Naive thymus-derived CD4-positive, alpha-beta T cell (primary cell): ENCODE measurements around the gene CD177. TPM values are rescaled to one million over a fixed set of nuclear protein-coding genes. Genes with fewer than 3 reads are reported as not detected.
A peak's percentile ranks its signal among the peaks of the same experiment; 100 is the strongest.
"Not testable (repeated sequence)": the region's sequence is repeated elsewhere in the genome, so short reads cannot be mapped to it uniquely, and the experiment has no call there.

Source experiments
- ATAC-seq: fragments of 150-1000 bp; cut with Tn5 transposase; 2 replicates; pipeline ENCODE4 v1.10.0; 2021; ENCODE audit warnings: mild to moderate bottlenecking, moderate library complexity
- CTCF ChIA-PET: fragments of 350-600 bp; sonication (Branson Sonifier 250); formaldehyde crosslinking; loops from one replicate; lab custom pipeline; 2021; ENCODE audit warnings: antibody characterized with exemption; lab: Charles Lee
- POLR2A ChIA-PET: fragments of 350-600 bp; sonication (Branson Sonifier 250); formaldehyde crosslinking; loops from one replicate; lab custom pipeline; 2021; ENCODE audit warnings: antibody characterized with exemption, inconsistent platforms; lab: Charles Lee
- DNase-seq, 9 donors: peaks; one replicate each; pipeline versions ENCODE4 v3.0.0 to v3.0.0-alpha.2; 2020 to 2022; ENCODE audit warnings: mixed read lengths in 1 of 9
- H3K27ac ChIP-seq: one replicate; pipeline ENCODE4 v1.7.0; 2013; ENCODE audit warnings: mild to moderate bottlenecking, low read depth, low read length, moderate library complexity
- H3K27me3 ChIP-seq, 2 donors: one replicate each; pipeline ENCODE4 v1.7.0; 2013; ENCODE audit warnings: low read length in 2 of 2, mild to moderate bottlenecking in 2 of 2, moderate library complexity in 2 of 2; ENCODE audit not compliant: control insufficient read depth in 2 of 2, insufficient read depth in 2 of 2
- H3K36me3 ChIP-seq, 3 experiments: 1 replicate in 2 of 3; 2 replicates in 1 of 3; pipeline ENCODE4 v1.7.0; 2013; ENCODE audit warnings: low read length in 3 of 3, mild to moderate bottlenecking in 3 of 3, moderate library complexity in 1 of 3; ENCODE audit not compliant: insufficient read depth in 3 of 3, control insufficient read depth in 2 of 3
- H3K4me1 ChIP-seq, 2 donors: one replicate each; pipeline ENCODE4 v1.7.0; 2013; ENCODE audit warnings: low read length in 2 of 2, mild to moderate bottlenecking in 2 of 2, moderate library complexity in 1 of 2; ENCODE audit not compliant: control insufficient read depth in 2 of 2, insufficient read depth in 2 of 2
- H3K4me3 ChIP-seq: 2 replicates; pipeline ENCODE4 v1.7.0; 2013; ENCODE audit warnings: mild to moderate bottlenecking, low read length
- H3K9me3 ChIP-seq, 3 experiments: 1 replicate in 2 of 3; 2 replicates in 1 of 3; pipeline ENCODE4 v1.7.0; 2013; ENCODE audit warnings: low read length in 3 of 3; ENCODE audit not compliant: control insufficient read depth in 2 of 3
- H3K27ac Mint-ChIP-seq, 9 donors: one replicate each; pipeline ENCODE4 v1.8.0; 2020 to 2022; ENCODE audit warnings: mixed read lengths in 9 of 9, mild to moderate bottlenecking in 8 of 9, moderate library complexity in 5 of 9, inconsistent platforms in 2 of 9
- H3K27me3 Mint-ChIP-seq, 5 donors: one replicate each; pipeline ENCODE4 v1.8.0; 2021 to 2022; ENCODE audit warnings: mixed read lengths in 5 of 5, mild to moderate bottlenecking in 1 of 5
- H3K36me3 Mint-ChIP-seq, 5 donors: one replicate each; pipeline ENCODE4 v1.8.0; 2020 to 2022; ENCODE audit warnings: mixed read lengths in 5 of 5, mild to moderate bottlenecking in 3 of 5, inconsistent platforms in 1 of 5
- H3K4me1 Mint-ChIP-seq, 7 donors: one replicate each; pipeline ENCODE4 v1.8.0; 2020 to 2022; ENCODE audit warnings: mixed read lengths in 7 of 7, mild to moderate bottlenecking in 3 of 7, inconsistent platforms in 1 of 7
- H3K4me3 Mint-ChIP-seq, 10 donors: one replicate each; pipeline ENCODE4 v1.8.0; 2020 to 2022; ENCODE audit warnings: mild to moderate bottlenecking in 10 of 10, mixed read lengths in 10 of 10, moderate library complexity in 6 of 10, inconsistent platforms in 2 of 10
- H3K9me3 Mint-ChIP-seq, 11 donors: one replicate each; pipeline ENCODE4 v1.8.0; 2020 to 2022; ENCODE audit warnings: mixed read lengths in 11 of 11, mild to moderate bottlenecking in 4 of 11, inconsistent platforms in 1 of 11, moderate library complexity in 1 of 11
- intact Hi-C, 2 donors: fragments of 100-400 bp; cut with micrococcal nuclease; formaldehyde crosslinking; loops; one replicate each; pipeline ENCODE4 v1.15.1; 2023
- polyA plus RNA-seq, 2 donors: library from polyadenylated mRNA; unstranded; fragments of 300-500 nt; fragmentation: Illumina TruSeq; gene quantifications; one replicate each; pipeline ENCODE4 v1.2.3, GENCODE V29; 2021
- total RNA-seq, 6 experiments: library from RNA in 5 of 6; stranded (reverse) in 5 of 6; gene quantifications; 1 replicate in 5 of 6; 2 replicates in 1 of 6; pipeline ENCODE4 v1.2.3 and lab custom pipeline; 2021 to 2026

CD177 gene
- total and polyA plus RNA-seq, 7 experiments from 2014 or later: not detected

DNA sequence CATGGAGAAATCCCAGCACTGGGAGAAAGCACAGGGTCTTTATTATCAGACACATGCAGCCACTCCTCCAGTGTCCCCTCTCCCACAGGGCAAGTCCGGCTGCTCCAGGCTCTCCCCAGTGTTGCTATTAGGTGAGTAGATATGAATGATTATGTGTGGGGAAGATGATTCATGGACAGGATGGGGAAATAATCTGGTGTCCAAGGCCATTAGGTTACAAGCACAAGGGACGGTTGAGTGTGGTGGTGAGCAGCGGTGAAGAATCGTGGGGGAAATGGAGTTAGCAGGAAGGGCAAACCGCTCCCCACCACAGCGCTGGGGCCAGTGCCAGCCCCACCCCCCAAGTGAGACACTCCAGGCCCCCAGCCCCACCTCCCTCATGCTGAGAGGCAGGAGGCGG is 19.0 kb downstream of the CD177 start:
- peaks cover 0 to 6% (median 0%) of the 10 kb centered on the region in 7 donors for H3K4me1 Mint-ChIP-seq

DNA sequence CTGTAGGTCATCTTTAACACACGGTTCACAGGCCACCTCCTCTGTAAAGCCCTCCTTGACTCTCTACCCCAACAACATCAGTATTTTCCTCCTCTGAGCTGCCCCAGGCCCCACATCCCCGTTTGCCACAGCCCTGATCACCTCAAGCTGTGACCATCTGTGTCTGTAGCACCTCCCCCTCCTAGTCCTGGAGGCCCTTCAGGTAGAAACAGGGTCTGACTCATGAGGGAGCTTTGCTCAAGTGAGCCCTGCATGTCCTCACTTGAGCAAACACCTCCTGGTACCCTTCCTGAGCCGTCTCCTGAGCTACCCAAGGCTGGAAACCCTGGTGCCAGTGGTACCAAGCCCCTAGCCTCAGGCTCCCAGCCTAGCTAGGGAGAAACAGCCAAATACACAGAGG is 24.1 kb downstream of the CD177 start:
- H3K9me3 ChIP-seq, H3K4me1 Mint-ChIP-seq: not testable (repeated sequence)

More for the DNA sequence above, 19.0 kb downstream of the CD177 start:
- no peak overlapping the region for H3K4me3 Mint-ChIP-seq
- ChIA-PET POLR2A (no interaction called here), CTCF (no interaction called here)
- DNase-seq (no peak), ATAC-seq (peak; percentile 36)
- Histone ChIP-seq H3K36me3 (no peaks in the 10 kb centered on the region), H3K4me1 (no peaks in the 10 kb centered on the region), H3K27ac (no peak overlapping the region), H3K4me3 (no peak overlapping the region), H3K9me3 (no peaks in the 10 kb centered on the region), H3K27me3 (no peaks in the 10 kb centered on the region)
- H3K27ac Mint-ChIP-seq: no peak overlapping the region
- H3K27me3 Mint-ChIP-seq: peaks cover 0 to 18% (median 6%) of the 10 kb centered on the region in 5 donors
- intact Hi-C loops: no loop called here
- H3K36me3 Mint-ChIP-seq: no peaks in the 10 kb centered on the region
- H3K9me3 Mint-ChIP-seq: no peaks in the 10 kb centered on the region

DNA sequence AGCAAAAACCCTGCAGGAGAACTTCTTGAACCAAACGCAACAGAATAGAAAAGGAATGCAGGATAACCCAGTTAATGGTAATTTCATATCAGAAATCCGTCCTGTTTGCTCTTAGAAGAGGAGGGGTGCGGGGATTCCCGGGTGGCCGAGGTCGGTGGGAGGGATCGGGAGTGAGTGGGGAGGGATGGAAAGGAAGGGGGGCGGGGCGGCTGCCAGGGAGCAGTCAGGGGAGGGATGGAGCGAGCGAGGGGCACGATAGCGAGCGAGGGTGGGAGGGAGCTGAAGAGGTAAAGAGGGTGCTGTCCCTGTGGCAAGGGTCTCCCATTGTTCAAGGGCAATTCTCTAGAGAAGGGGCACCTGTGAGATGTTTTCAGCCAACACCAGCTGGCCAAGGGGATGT is 26.5 kb downstream of the CD177 start:
- ATAC-seq (no peak), DNase-seq (no peak)
- CTCF ChIA-PET: no interaction called here
- H3K9me3 ChIP-seq: no peaks in the 10 kb centered on the region
- Mint-ChIP-seq H3K27me3 (peaks cover 0 to 8% (median 0%) of the 10 kb centered on the region in 5 donors), H3K36me3 (no peaks in the 10 kb centered on the region), H3K9me3 (no peaks in the 10 kb centered on the region), H3K27ac (no peak overlapping the region), H3K4me3 (no peak overlapping the region), H3K4me1 (no peaks in the 10 kb centered on the region)
- H3K36me3 ChIP-seq: no peaks in the 10 kb centered on the region
- no peaks in the 10 kb centered on the region for H3K4me1 ChIP-seq
- POLR2A ChIA-PET: no interaction called here
- intact Hi-C loops: no loop called here
- no peaks in the 10 kb centered on the region for H3K27me3 ChIP-seq
- no peak overlapping the region for H3K27ac ChIP-seq
- H3K4me3 ChIP-seq: no peak overlapping the region

More for the DNA sequence above, 24.1 kb downstream of the CD177 start:
- H3K4me1 ChIP-seq, H3K27me3 ChIP-seq, ATAC-seq, H3K27me3 Mint-ChIP-seq, H3K36me3 ChIP-seq, H3K9me3 Mint-ChIP-seq, H3K36me3 Mint-ChIP-seq, H3K4me3 ChIP-seq, intact Hi-C loops, DNase-seq, CTCF ChIA-PET, H3K27ac Mint-ChIP-seq, H3K27ac ChIP-seq, POLR2A ChIA-PET, H3K4me3 Mint-ChIP-seq: not testable (repeated sequence)

DNA sequence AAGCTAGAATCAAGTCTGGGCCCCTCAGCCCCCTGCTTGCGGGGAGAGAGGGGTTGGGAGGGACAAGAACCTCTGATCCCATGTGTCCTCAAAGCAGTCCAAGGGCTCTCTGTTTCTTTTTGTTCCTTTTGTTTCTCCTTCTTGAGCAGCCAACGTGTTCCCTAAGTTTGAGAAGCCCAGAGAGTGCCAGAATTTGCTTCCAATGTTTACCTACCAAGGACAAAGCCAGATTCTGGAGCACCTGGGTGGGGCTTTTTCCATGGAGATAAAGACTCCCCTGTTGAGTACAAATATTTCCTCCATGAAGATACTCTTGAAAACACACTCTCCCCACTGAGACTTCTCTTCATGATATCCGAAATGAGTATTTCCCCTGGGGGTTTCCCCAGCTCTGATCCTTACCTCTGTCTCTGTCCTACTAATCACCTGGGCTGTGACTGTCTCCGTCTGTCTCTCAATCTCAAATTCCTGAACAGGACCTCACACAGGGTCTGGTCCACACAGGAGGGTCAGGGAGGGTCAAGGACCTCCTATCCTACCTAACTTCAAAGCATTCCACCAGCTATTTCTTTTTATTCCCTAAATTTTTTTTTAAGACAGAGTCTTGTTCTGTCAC is 27.4 kb downstream of the CD177 start:
- Mint-ChIP-seq H3K4me1 (no peaks in the 10 kb centered on the region), H3K36me3 (peaks cover 0 to 2% (median 0%) of the 10 kb centered on the region in 5 donors), H3K27me3 (peaks cover 0 to 8% (median 0%) of the 10 kb centered on the region in 5 donors), H3K4me3 (no peak overlapping the region), H3K27ac (no peak overlapping the region), H3K9me3 (peaks cover 0 to 2% (median under 1%) of the 10 kb centered on the region in 11 donors)
- H3K27ac ChIP-seq: no peak overlapping the region
- ChIA-PET CTCF (no interaction called here), POLR2A (no interaction called here)
- DNase-seq (no peak), ATAC-seq (no peak)
- H3K9me3 ChIP-seq: no peaks in the 10 kb centered on the region
- no peaks in the 10 kb centered on the region for H3K36me3 ChIP-seq
- H3K4me1 ChIP-seq: no peaks in the 10 kb centered on the region
- H3K27me3 ChIP-seq: no peaks in the 10 kb centered on the region
- no peak overlapping the region for H3K4me3 ChIP-seq
- intact Hi-C loops: no loop called here

DNA sequence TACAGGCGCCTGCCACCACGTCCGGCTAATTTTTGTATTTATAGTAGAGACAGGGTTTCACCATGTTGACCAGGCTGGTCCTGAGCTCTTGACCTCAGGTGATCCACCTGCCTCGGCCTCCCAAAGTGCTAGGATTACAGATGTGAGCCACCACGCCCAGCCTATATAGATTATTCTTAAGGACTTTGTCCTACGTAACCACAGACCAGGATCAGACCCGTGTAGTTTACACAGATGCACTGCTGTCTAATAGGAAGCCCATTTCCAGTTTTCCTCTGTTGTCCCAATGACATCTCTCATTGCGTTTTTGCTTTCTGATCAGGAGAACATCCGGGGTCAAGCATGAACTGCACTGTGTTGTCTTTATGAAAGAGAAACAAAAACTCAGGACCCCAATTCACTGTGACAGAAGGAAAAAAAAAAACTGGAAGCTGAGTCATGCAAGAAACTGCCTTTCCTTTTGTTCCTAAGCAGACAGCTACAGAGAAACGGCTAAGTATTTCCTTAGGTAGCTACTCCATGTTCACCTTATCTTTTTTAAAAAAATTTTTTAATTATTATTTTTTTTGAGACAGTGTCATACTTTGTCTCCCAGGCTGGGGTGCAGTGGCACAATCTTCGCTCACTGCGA is 29.2 kb downstream of the CD177 start:
- H3K4me1 Mint-ChIP-seq, H3K27ac ChIP-seq, DNase-seq, H3K4me3 Mint-ChIP-seq, ATAC-seq, intact Hi-C loops, H3K36me3 ChIP-seq, POLR2A ChIA-PET, H3K27me3 ChIP-seq, H3K4me1 ChIP-seq, CTCF ChIA-PET, H3K4me3 ChIP-seq, H3K36me3 Mint-ChIP-seq, H3K27me3 Mint-ChIP-seq, H3K9me3 ChIP-seq: not testable (repeated sequence)
- peaks cover 0 to 11% (median 2%) of the 10 kb centered on the region in 11 donors for H3K9me3 Mint-ChIP-seq
- H3K27ac Mint-ChIP-seq: peak overlapping the region in 1 of 9 donors; percentile 46

DNA sequence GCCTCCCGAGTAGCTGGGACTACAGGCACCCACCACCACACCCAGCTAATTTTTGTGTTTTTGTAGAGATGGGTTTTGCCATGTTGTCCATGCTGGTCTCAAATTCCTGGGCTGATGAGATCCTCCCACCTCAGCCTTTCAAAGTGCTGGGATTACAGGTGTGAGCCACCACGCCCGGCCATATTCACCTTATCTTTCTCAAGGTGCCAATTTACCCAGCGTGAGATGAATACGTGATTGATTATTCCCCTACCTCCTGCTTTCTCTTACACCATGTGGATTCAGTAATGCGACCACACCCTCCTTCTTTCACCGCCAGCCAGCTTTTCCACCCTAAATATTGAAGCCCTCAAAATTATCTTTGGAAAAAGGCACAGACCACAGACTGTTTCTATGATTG is 29.8 kb downstream of the CD177 start:
- POLR2A ChIA-PET, H3K4me3 Mint-ChIP-seq, H3K27me3 Mint-ChIP-seq, H3K27ac ChIP-seq, H3K36me3 Mint-ChIP-seq, H3K4me1 ChIP-seq, H3K27me3 ChIP-seq, ATAC-seq, intact Hi-C loops, DNase-seq, H3K4me3 ChIP-seq, H3K9me3 ChIP-seq, H3K4me1 Mint-ChIP-seq, H3K36me3 ChIP-seq, H3K27ac Mint-ChIP-seq, CTCF ChIA-PET: not testable (repeated sequence)
- H3K9me3 Mint-ChIP-seq: peaks cover 0 to 11% (median 2%) of the 10 kb centered on the region in 11 donors

DNA sequence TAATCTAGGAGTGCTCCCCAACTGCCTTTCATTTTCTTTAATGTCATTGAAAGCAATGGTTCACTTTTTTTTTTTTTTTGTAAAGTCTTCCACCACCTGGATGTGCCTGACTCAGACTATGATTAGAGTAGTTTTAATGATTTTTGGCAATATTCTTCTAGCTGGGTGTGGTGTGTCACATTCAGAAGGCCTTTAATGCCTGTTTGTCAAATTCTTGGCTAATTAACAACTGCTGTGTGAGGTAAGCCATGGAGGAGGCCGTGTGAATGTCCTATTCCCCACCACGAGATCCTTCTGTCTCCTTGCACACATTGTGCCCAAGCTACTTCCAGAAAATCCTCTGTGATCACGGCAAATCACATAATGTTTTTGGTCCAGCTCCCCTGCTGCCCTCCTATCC is 30.3 kb downstream of the CD177 start:
- DNase-seq, ATAC-seq, H3K36me3 ChIP-seq, H3K9me3 ChIP-seq, H3K4me3 ChIP-seq, intact Hi-C loops, H3K4me3 Mint-ChIP-seq, H3K27me3 Mint-ChIP-seq, H3K27me3 ChIP-seq, H3K4me1 Mint-ChIP-seq, H3K36me3 Mint-ChIP-seq, POLR2A ChIA-PET, H3K27ac ChIP-seq, H3K4me1 ChIP-seq, CTCF ChIA-PET, H3K27ac Mint-ChIP-seq: not testable (repeated sequence)
- H3K9me3 Mint-ChIP-seq: peaks cover 0 to 11% (median 2%) of the 10 kb centered on the region in 11 donors
